ENCODE results near the gene TRIM8.
"Not testable (repeated sequence)": the region's sequence is repeated elsewhere in the genome, so short reads cannot be mapped to it uniquely, and the experiment has no call there.

The TRIM8 gene

GRCh38 chr10:102651455-102652169 is 7.3 kb downstream of the TRIM8 start:
- no peak for DNase-seq

DNA sequence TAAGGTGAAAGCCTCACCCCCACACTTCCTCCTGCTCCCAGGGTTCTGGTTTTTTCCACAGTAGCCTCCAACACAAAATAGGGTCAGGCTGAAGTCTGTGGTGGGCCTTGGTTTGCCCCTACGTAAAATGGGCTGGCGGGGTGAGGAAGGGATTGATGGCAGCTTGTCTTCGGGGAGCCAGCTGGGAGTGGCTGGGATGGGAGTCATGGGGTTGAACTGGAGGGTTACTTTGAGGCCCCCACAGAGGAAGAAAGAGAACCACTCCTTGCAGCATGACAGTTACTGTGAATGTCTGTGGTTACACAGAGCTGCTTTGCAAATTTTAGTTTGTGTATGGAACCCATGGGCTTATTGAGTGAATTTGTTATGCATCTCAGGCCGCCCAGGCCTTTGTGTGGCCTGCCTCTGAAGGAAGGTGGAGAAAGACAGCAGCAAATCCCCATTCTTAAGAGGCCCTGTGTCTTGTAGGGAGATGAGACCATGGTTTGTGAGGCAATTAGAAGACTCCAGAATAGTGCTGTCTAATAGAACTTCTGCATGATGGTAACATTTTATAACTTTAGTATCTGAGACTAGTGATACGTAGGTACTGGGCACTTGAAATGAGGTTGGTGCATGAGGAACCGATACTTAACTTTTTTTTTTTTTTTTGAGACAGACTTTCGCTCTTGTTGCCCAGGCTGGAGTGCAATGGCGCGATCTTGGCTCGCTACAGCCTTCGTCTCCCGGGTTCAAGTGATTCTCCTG is 8.1 kb downstream of the TRIM8 start:
- DNase-seq, result no peak

DNA sequence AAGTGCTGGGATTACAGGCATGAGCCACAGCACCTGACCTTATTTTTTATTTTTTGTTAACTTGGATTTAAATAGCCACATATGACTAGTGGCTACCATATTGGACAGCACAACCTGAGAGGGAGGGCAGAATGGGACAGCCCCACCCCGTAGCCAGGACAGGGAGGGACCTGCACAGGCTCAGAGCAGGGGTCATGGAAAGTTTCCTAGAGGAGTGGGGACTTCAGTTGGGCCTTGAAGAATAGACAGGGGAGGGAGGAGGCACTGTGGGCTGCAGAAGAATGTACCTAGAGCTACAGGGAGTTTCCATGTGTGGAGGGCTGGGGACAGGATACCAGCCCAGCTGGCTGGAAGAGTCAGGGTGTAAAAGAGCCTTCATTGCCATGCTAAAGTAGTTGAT is 8.8 kb downstream of the TRIM8 start:
- no peak for DNase-seq

DNA sequence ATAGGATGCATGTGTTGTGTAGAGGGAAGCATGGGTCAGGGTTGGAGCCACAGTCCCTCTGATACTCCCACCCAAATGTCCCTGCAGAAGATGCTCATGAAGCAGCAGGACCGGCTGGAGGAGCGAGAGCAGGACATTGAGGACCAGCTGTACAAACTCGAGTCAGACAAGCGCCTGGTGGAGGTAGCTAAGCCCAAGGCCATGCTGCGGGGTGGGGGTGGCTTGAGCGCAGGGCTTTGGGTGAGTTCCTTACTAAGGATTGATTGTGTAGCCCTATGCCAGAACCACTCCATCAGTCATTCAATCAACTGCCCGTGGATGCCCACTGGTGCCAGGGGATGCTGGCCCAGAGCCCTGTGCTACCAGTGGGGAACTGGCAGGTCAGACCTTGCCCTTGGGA is 10.3 kb downstream of the TRIM8 start:
- no peak for DNase-seq

- no peak for DNase-seq
Observed at GRCh38 chr10:102654969-102655368, 10.7 kb downstream of the TRIM8 start.

- DNase-seq, result no peak
Observed at GRCh38 chr10:102656026-102656425, 11.7 kb downstream of the TRIM8 start.

GRCh38 chr10:102656791-102657371 is 12.6 kb downstream of the TRIM8 start:
- DNase-seq, result no peak

GRCh38 chr10:102657451-102657850 is 13.2 kb downstream of the TRIM8 start:
- DNase-seq, result no peak

DNA sequence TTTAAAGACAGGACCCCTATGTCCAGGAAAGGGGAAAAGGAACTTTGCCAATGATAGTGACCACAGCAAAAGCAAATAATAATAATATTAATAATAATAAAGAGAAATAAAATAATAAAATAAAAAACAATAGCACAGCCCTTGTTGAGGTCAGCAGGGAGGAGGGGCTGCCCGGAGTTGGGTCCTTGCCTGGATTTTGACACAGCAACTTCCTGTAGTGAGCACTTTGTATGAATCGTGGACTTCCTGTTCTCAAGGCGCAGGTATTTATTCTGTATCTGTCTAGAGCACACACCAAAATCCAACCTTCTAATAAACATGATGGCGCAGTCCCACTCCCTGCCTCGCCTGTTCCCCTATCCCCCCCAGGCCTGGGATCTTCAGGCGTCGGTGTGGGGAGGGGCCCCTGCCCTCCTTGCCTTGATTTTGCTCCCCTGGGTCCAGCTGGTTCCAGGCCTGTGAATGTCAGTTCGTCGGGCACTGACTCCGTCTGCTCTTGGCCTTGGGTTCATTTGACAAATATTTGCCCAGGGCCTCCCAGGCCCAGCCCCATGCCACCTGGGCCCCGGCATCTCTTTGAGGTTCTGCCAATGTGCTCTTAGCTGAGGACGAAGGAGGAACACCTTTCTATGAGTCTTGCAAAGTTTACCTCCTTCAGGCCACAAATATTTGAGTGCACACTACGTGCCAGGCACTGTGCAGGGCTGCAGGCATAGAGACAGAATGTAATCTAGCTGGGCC is 13.9 kb downstream of the TRIM8 start:
- DNase-seq, result peak; percentile 46

DNA sequence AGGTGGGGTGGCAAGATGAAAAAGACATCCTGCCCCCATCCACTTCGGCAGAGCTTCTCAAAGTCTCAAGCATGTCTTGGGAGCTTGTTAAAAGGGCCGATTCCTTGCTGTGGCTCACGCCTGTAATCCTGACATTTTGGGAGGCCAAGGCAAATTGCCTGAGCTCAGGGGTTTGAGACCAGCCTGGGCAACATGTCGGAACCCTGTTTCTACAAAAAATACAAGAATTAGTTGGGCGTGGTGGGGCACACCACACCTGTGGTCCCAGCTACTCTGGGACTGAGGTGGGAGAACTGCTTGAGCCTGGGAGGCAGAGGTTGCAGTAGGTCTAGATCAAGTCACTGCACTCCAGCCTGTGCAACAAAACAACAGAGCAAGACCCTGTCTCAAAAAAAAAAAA is 14.5 kb downstream of the TRIM8 start:
- no peak for DNase-seq

GRCh38 chr10:102660888-102661657 is 16.8 kb downstream of the TRIM8 start:
- DNase-seq, result no peak

DNA sequence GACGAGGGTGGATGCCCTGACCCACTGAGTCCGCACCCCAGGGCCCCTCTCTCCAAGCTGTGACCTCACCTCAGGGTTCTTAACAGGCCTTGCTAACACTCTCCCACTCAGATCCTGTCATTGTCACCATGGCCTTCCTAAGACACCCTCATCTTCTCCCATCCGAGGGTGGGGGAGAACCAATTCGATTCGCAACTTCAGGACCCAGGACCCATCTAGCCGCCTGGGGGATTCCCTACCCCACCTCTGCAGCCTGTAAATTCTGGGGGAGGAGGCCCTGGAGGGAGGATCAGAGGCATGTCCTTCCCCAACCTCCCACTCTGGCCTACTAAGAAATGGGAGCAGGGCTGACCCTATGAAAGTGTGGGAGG is 17.4 kb downstream of the TRIM8 start:
- DNase-seq, result no peak

- no peak for DNase-seq
Observed at GRCh38 chr10:102665904-102666509, 21.7 kb downstream of the TRIM8 start.

DNA sequence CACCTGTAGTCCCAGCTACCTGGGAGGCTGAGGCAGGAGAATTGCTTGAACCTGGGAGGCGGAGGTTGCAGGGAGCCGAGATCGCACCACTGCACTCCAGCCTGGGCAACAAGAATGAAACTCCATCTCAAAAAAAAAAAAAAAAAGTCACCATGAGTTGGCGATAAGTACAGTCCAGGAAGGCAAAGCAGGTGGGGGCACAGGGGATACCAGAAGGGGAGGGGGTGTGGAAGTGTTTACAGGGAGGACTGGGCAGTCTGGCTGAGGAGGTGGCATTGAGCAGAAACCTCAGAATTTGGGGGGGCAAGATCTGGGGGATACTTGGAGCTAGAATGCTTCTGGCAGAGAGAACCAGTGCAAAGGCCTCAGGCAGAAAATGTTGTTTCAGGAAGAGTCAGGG is 23.1 kb downstream of the TRIM8 start:
- DNase-seq, result not testable (repeated sequence)

DNA sequence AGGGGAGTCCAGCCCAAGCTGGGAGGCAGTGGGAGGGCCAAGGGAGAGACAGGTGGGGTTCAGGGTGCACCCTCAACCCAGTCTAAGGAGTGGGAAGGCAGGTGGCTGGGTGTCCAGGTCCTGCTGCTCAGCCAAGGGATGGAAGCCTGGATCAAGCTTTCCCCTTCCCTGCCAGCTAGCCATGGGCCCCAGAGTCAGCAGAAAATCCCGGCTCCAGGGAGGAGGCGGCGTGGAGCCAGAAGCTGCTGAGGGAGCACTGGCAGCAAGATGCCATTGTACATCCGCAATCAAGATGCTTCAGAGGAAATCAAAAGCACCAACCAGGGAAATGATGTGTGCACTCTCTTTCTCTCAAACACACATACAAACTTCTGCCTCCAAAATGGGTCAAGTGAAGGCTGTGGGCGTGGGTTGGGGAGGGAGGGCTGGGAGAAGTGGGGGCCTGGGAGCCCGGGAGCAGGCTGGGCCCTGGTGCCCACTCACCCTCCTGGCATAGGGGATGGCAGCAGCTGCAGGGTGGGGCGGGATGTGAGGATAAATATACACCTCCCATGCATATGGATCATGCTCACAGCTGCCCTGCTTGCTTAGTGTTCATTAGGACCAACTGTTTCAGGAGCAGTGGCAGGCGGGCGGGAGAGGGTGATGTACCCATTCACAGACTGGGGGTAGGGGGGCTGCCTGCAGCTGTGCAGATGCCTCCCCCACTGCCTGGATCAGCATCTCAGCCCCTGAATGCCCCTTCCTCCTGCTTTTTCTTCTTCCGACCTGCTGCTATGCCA is 24.2 kb downstream of the TRIM8 start:
- DNase-seq, result no peak

DNA sequence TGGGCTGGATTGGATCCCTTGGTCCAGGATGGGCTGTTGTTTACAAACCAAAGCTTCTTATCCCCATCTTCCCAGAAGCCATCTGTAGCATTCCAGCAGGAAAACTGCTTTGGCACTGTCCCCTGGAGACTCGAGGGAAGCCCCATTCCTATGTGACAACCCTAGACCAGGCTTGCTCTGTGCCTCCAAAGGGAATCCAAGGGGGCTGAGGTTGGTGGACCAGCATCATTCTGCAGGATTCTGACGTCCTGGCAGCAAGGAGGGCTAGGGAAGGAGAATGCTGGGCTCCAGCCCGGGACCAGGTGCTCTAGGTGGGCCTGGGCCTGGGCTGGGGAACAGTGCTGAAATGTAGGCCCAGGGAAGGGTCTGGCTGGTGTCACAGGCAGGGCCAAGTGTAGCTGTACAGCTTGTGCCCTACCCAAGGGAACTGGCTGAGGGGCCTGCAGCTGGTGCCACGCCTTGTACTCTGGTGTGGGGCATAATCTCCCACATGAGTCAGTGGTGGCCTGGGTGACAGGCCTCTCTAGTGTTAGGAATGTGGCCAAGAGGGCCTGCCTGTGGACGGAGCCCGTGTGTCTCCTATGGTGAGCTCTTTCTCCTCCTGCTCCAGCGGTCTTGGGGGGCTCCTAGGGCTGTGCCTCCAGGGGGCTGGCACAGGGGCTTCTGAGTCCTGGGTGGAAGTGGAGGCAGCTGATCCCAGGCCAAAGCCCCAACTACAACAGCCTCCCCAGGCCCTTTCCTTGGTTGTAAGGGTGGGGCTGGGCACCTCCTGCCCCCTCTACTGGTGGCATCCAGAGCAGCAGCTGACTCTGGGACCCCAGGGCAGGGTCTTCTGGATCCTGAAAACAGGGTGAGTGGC is 25.2 kb downstream of the TRIM8 start:
- DNase-seq, result no peak

DNA sequence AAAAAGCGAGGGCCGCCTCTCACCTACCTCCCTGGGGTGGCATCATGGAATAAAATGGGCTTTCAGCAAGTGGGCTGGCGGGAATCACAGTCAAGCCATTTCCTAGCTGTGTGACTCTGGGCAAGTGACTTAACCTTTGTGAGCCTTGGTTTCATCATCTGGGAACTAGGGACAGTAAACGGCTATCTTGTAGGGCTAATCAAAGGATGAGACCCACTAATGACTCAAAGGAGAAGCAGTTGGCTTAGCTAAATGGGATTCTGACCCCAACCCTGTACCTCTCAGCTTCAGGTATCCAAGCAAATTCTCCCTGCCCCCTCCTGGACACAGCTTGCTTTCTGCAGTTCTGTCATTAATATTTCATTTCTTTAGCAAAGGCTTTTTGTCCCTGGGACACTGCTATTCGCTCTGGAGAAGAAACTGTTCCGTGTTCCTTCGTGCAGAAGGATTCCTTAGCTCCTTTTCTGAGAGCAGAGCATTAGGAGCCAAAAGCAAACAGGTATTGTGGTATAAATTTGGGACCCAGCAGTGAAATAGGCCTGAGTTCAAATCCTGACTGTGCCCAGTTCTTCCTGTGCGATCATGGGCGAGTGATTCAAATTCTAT is 25.9 kb downstream of the TRIM8 start:
- no peak for DNase-seq

DNA sequence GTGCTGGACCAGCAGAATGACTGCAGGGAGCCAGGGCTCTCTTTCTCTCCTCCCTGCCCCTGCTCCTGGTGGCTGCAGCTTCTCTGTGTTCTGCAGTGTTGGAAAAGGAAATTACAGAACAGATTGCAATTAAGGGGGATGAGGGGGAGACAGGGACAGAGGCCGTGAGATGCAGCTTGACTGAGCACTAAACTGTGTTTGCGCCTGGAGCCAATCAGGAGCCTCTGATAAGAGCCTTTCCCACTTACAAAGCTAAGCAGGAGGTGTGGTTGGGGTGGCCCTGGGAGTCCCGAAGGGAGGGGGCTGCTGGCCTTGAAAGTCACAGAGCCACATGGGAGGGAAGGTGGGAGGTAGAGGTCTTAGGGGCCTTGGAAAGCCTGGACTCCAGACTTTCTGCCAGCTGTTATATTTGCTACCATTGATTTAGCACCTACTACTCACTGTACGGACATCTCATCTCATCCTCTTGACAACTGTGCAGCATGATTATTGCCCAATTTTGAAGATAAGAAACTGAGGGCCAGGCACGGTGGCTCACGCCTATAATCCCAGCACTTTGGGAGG is 26.7 kb downstream of the TRIM8 start:
- DNase-seq, result no peak

DNA sequence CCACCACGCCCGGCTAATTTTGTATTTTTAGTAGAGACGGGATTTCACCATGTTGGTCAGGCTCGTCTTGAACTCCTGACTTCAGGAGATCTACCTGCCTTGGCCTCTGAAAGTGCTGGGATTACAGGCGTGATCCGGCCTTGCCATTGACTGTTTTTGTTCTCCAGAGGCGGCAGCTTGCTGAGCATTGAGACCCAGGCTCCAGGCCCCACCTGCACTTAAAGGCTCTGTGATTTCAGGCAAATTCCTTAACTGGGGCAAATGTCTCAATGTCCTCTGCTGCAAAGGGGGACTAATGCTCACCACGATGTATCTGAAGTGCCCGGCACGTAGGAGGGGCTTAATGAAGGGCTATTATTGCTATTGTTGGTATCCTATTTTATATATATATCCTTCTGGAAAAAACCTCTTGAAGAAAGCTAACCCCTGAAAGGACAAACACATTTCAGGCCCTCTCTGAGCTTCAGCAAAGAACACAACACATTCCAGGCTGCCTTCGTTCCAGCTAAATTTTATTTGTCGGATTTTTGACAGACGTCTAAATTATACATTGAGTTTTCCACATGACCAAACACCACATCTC is 29.0 kb downstream of the TRIM8 start:
- DNase-seq, result no peak

Data from NCI-H2029 (cell line).